ENCODE results near the gene LYVE1. TPM values are rescaled to one million over a fixed set of nuclear protein-coding genes. Genes with fewer than 3 reads are reported as not detected.

The LYVE1 gene
- total RNA-seq, 1 donor from 2014 or later = not detected

DNA sequence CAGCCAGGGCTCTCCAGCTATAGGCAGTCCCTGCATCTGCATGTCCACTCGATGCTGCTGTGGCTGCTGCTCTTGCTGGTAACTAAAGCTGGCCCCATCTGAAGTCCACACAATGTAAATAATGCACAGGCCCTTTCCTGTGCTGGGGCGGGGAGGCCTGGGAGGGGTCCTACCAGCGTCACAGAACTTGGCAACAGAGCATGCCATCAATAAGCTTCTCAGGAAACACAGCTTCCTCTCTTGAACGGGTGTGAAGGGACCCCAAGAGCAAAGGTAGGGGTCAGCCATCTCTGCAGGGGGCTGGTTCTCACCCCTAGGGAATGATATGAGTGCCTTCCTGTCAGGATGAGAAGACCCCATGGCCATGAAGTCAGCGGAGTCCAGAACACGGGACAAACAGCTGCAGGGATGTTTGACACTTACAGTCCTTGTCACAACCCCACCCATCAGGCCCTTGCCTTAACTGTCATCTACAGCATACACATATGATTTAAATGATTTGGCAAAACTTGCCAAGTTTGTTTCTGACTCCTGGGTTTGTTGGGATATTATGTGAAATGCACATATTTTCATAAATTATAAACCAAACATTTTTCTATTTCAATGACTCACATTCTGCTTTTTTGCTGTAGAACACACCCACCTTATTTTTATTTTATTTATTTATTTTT is 39.1 kb upstream of the LYVE1 start:
- no peaks in the 10 kb centered on the region for H3K36me3 ChIP-seq (ENCODE audit: control insufficient read depth, insufficient read depth, low read length)
- DNase-seq (ENCODE audit: low read depth) = no peak
- no peak for TF ChIP-seq CTCF (IDR thresholded peaks at IDR 0.05; ENCODE audit: insufficient read depth, low read length, severe bottlenecking)
- no peak for FAIRE-seq
- no peaks in the 10 kb centered on the region for H3K27me3 ChIP-seq (ENCODE audit: control insufficient read depth, insufficient read depth, low read length)
- no peak overlapping the region for H3K4me3 ChIP-seq (ENCODE audit: low read depth, low read length)

GRCh38 chr11:10606536-10607208 is 38.2 kb upstream of the LYVE1 start:
- Histone ChIP-seq H3K27me3 (ENCODE audit: control insufficient read depth, insufficient read depth, low read length) (no peaks in the 10 kb centered on the region), H3K36me3 (ENCODE audit: control insufficient read depth, insufficient read depth, low read length) (no peaks in the 10 kb centered on the region), H3K4me3 (ENCODE audit: low read depth, low read length) (no peak overlapping the region)
- DNase-seq (ENCODE audit: low read depth) = peak; percentile 77
- no peak for FAIRE-seq
- TF ChIP-seq CTCF (IDR thresholded peaks at IDR 0.05; ENCODE audit: insufficient read depth, low read length, severe bottlenecking) = no peak

DNA sequence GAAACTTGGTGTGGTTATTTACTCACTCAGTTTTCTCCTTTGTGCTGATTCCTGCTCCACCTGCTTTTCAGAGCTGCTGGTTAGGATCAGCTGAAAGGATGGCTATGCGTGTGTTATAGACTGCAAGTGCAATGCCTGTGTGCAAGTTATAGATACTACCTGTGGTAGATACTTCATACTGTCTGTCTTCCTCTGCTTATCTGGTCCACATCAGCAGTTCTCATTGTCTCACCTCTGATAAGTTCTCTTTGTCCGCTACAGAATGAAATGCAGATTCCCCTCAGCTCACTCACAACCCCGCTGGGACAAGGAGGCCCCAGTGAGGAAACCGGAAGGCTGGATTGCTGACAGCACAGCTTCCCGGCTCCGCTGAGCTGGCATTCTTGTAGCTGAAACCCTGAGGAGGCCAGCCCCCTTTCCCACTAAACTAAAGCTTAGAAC is 37.5 kb upstream of the LYVE1 start:
- Histone ChIP-seq H3K4me3 (ENCODE audit: low read depth, low read length) (no peak overlapping the region), H3K27me3 (ENCODE audit: control insufficient read depth, insufficient read depth, low read length) (no peaks in the 10 kb centered on the region), H3K36me3 (ENCODE audit: control insufficient read depth, insufficient read depth, low read length) (no peaks in the 10 kb centered on the region)
- FAIRE-seq = no peak
- DNase-seq (ENCODE audit: low read depth) = peak; percentile 45
- no peak for TF ChIP-seq CTCF (IDR thresholded peaks at IDR 0.05; ENCODE audit: insufficient read depth, low read length, severe bottlenecking)

GRCh38 chr11:10604798-10605197 is 36.3 kb upstream of the LYVE1 start:
- Histone ChIP-seq H3K4me3 (ENCODE audit: low read depth, low read length) (no peak overlapping the region), H3K27me3 (ENCODE audit: control insufficient read depth, insufficient read depth, low read length) (no peaks in the 10 kb centered on the region), H3K36me3 (ENCODE audit: control insufficient read depth, insufficient read depth, low read length) (no peaks in the 10 kb centered on the region)
- FAIRE-seq = no peak
- no peak for TF ChIP-seq CTCF (IDR thresholded peaks at IDR 0.05; ENCODE audit: insufficient read depth, low read length, severe bottlenecking)
- DNase-seq (ENCODE audit: low read depth) = no peak

DNA sequence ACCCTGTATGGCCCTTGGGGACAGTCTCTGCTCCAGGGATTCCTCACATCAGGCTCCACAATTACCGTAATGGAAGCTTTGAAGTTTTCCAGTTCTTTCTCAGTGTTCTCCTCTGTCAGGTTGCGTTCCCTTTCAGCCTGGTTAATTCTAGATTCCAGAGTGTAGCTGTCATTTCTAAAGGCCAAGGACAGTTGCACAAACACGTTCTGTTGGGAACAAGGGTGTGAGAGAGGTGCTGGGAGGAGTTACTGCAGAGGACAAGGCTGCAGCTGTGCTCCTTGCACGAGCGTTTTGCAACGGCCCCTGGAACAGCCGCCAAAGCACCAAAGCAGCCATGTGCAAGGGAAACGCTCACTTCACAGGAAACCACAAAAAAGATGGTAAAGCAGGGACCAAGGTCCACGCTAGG is 35.9 kb upstream of the LYVE1 start:
- FAIRE-seq = peak; percentile 89
- H3K4me3 ChIP-seq (ENCODE audit: low read depth, low read length) = no peak overlapping the region
- H3K27me3 ChIP-seq (ENCODE audit: control insufficient read depth, insufficient read depth, low read length) = no peaks in the 10 kb centered on the region
- no peaks in the 10 kb centered on the region for H3K36me3 ChIP-seq (ENCODE audit: control insufficient read depth, insufficient read depth, low read length)
- peak; percentile 83 for DNase-seq (ENCODE audit: low read depth)
- TF ChIP-seq CTCF (IDR thresholded peaks at IDR 0.05; ENCODE audit: insufficient read depth, low read length, severe bottlenecking) = no peak
